ENCODE data around the gene SORT1. TPM values are rescaled to one million over a fixed set of nuclear protein-coding genes. Genes with fewer than 3 reads are reported as not detected.

Gene SORT1
- total and polyA plus RNA-seq, 8 donors = 4.6 to 481 (median 36.6) TPM

DNA sequence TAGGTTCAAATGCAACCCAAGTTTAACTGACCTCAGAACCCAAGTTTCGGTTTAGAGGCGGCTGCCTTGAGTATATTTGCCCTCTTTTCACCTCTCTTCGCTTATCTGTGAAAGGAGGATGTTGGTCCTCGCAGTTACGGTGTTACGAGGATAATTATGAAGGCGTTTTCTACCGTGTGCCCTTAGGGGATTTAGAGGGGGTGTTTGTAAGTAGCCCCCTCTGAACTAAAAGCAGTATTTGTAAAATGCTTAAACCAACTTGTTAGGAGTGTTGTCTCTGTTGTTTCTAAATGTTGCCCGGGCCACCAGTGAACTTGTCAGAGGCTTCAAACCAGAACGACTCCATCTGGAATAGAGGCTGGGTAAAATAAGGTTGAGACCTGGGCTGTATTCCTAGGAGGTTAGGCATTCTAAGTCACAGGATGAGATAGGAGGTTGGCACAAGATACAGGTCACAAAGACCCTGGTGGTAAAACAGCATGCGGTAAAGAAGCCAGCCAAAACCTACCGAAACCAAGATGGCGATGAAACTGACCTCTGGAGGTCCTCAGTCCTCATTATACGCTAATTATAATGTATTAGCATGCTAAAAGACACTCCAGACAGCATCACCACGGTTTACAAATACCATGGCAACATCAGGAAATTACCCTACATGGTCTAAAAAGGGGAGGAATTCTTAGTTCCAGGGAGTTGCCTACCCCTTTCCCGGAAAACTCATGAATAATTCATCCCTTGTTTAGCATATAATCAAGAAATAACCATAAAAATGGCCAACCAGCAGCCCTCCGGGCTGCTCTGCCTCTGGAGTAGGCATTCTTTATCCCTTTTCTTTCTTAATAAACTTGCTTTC is 113.7 kb downstream of the SORT1 start:
- Histone ChIP-seq H3K4me3 (peak overlapping the region; percentile 56 to 68 (median 63)), H3K4me1 (peaks cover 13 to 28% (median 20%) of the 10 kb centered on the region in 4 donors), H3K9me3 (no peaks in the 10 kb centered on the region), H3K27ac (peak overlapping the region; percentile 85 to 92 (median 90)), H3K36me3 (peaks cover 0 to 6% (median 0%) of the 10 kb centered on the region in 4 donors), H3K27me3 (no peaks in the 10 kb centered on the region)
- WGBS, 5 donors = 40 to 47% (median 44%) methylated on average over 17 of the region's 17 CpGs
- TF ChIP-seq POLR2AphosphoS5 (IDR thresholded peaks at IDR 0.05) (no peak), POLR2A (IDR thresholded peaks at IDR 0.05) (no peak)
- intact Hi-C loops (cut with DNase I; ENCODE audit: low total_unique reads) = no loop called here
- no peak for DNase-seq

DNA sequence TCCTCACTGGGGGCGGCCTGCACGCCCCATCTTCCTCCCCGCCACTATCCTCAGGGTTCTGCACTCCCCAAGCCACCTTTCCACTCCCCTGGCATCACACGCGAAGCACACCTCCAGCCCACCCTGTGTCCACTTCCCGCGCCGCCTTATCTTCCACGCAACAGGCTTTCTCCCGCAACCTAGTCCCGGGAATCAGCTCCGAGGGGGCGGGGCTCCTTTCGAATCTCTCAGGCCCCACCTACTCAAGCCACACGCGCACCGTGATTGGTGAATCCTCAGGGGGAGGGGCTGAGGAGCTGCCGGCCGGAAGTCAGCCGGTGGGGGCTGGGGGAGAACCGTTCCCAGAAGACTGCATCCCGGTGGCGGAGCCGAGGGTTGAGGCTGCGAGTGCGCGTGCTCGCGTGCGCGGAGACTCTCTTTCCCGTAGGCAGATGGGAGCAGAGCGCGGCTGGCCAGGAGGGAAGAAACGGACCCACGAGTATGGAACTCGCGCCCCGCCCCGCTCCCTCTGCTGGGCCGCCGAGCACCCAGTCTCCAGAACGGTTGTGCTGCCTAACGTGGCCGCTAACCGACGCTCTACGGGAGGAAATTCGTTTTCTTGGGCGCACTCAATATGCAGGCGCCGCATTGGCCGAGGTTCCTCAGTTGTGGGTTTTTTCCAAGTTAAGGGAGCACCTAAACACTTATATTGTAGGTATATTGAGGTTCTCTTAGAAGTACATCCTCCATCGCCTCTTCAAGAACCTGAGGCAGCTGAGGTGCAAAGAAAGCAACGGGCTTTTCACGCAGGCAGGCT is 114.6 kb downstream of the SORT1 start, which contains the start of gene PSRC1:
Gene PSRC1, minus strand, starts transcription at position 194 of the 796 bp plus-strand sequence.
- no peaks in the 10 kb centered on the region for H3K27me3 ChIP-seq
- DNase-seq = peak; percentile 97 to 98
- H3K9me3 ChIP-seq = no peaks in the 10 kb centered on the region
- intact Hi-C loops (cut with DNase I; ENCODE audit: low total_unique reads) = no loop called here
- H3K4me1 ChIP-seq = peaks cover 13 to 28% (median 20%) of the 10 kb centered on the region in 4 donors
- 0 to 1% (median 1%) methylated on average over 45 to 56 of the region's 56 CpGs for WGBS, 5 donors
- TF ChIP-seq POLR2AphosphoS5 (IDR thresholded peaks at IDR 0.05) (peak; percentile 68 to 90 (median 87)), EP300 (IDR thresholded peaks at IDR 0.05) (no peak), POLR2A (IDR thresholded peaks at IDR 0.05) (peak in 1 of 4 donors; percentile 24)
- TF ChIP-seq, protein P1, sequence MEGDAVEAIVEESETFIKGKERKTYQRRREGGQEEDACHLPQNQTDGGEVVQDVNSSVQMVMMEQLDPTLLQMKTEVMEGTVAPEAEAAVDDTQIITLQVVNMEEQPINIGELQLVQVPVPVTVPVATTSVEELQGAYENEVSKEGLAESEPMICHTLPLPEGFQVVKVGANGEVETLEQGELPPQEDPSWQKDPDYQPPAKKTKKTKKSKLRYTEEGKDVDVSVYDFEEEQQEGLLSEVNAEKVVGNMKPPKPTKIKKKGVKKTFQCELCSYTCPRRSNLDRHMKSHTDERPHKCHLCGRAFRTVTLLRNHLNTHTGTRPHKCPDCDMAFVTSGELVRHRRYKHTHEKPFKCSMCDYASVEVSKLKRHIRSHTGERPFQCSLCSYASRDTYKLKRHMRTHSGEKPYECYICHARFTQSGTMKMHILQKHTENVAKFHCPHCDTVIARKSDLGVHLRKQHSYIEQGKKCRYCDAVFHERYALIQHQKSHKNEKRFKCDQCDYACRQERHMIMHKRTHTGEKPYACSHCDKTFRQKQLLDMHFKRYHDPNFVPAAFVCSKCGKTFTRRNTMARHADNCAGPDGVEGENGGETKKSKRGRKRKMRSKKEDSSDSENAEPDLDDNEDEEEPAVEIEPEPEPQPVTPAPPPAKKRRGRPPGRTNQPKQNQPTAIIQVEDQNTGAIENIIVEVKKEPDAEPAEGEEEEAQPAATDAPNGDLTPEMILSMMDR (IDR thresholded peaks at IDR 0.05) = peak in 5 of 7 experiments; percentile 23 to 60 (median 37)
- H3K4me3 ChIP-seq = peak within 1 kb of the TSS; percentile 56 to 68 (median 63)
- H3K27ac ChIP-seq = peak within 1 kb of the TSS; percentile 85 to 92 (median 90)
- H3K36me3 ChIP-seq = peaks cover 0 to 6% (median 0%) of the 10 kb centered on the region in 4 donors

DNA sequence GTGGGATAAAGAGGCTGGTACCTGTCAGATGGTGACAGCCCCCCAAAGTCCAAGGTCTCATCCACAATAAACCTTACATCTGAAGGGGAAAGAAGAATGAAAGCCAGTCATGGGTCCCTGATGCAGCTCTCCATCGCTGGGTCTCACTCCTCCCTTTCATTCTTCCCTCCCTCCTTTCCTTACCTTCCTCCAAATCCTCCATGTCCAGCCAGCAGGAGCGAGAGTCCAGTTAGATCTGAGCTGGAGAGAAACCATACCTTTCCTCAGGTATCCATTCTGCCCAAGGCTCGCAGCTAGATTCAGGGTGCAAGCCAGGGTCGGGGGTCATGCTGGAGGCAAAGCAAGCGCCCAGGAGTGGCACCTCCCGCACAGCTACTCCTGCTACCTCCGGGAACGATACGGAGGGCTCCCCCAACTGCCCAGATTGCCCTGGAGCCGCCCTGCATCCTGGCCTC is 115.2 kb downstream of the SORT1 start:
- Histone ChIP-seq H3K36me3 (peaks cover 0 to 6% (median 0%) of the 10 kb centered on the region in 4 donors), H3K4me1 (peaks cover 17 to 33% (median 24%) of the 10 kb centered on the region in 4 donors), H3K9me3 (no peaks in the 10 kb centered on the region), H3K27me3 (no peaks in the 10 kb centered on the region), H3K4me3 (peak overlapping the region; percentile 56 to 68 (median 63)), H3K27ac (peak overlapping the region; percentile 28 to 92 (median 90))
- intact Hi-C loops (cut with DNase I; ENCODE audit: low total_unique reads) = no loop called here
- 6 to 15% (median 9%) methylated on average over 8 to 10 of the region's 10 CpGs for WGBS, 5 donors
- no peak for DNase-seq
- no peak for TF ChIP-seq POLR2AphosphoS5 (IDR thresholded peaks at IDR 0.05)
- no peak for TF ChIP-seq POLR2A (IDR thresholded peaks at IDR 0.05)
- TF ChIP-seq, protein P1 (IDR thresholded peaks at IDR 0.05) = no peak
- TF ChIP-seq EP300 (IDR thresholded peaks at IDR 0.05) = no peak

DNA sequence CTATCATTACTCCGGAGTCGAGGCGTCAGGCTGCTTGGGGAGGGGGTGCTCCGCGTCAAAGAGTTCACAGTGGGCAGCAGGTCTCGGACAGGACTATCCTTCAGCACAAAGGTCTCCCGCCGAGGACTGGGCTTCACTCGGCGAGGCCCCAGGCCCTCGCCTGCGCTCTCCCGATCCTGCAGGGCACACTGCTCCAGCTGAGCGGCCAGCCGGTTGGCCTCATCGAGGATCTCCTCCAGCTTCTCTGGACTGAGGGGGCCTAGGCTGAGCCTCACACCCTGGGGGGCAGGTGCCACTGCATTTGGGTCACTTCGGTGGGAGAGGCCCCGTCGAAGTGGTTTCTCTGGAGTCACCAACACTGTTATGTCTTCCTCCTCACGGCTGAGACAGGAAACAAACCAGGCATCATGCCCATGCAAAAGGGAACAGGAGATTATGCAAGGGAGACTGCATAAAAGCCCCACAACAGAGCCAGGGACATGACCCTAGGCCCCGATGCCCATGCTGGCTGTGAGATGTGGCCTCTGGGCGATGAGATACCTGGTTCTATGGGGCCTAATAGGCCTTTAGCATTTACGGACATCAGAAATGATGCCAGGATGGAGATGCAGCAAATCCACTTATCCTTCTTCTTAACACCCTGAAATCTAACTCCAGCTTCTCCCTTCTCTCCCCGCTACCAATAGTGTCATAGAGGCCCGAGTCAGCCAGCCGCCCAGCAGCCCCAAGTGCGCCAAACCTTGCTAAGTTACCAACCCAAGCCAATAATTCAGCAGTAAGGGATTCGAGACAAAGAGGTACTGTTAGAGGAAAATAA is 115.8 kb downstream of the SORT1 start:
- no peaks in the 10 kb centered on the region for H3K9me3 ChIP-seq
- H3K4me3 ChIP-seq = peak overlapping the region; percentile 56 to 68 (median 63)
- H3K4me1 ChIP-seq = peaks cover 23 to 39% (median 31%) of the 10 kb centered on the region in 4 donors
- H3K36me3 ChIP-seq = peaks cover 0 to 6% (median 0%) of the 10 kb centered on the region in 4 donors
- no peak for DNase-seq
- no peaks in the 10 kb centered on the region for H3K27me3 ChIP-seq
- 60 to 72% (median 68%) methylated on average over 15 to 28 of the region's 28 CpGs for WGBS, 5 donors
- H3K27ac ChIP-seq = peak overlapping the region in 4 of 5 donors; percentile 87 to 92 (median 90)
- TF ChIP-seq EP300 (IDR thresholded peaks at IDR 0.05) = no peak
- no peak for TF ChIP-seq POLR2A (IDR thresholded peaks at IDR 0.05)
- intact Hi-C loops (cut with DNase I; ENCODE audit: low total_unique reads) = no loop called here
